Measurements from ENCODE around the gene FILIP1.

FILIP1 gene

GRCh38 chr6:75480425-75480824 is 13.2 kb downstream of the FILIP1 start:
- no peak overlapping the region for H3K14ac ChIP-seq (ENCODE audit: low read length)
- no peak overlapping the region for H3K9ac ChIP-seq (ENCODE audit: low read length)
- H3K79me1 ChIP-seq (ENCODE audit: low read length) = no peaks in the 10 kb centered on the region
- no peaks in the 10 kb centered on the region for H3K36me3 ChIP-seq (ENCODE audit: control insufficient read depth in 1 of 2, insufficient read depth in 2 of 2, low read length in 2 of 2)
- H2BK5ac ChIP-seq (ENCODE audit: low read depth, low read length, poor library complexity) = no peak overlapping the region
- H3K4me1 ChIP-seq (ENCODE audit: control insufficient read depth in 1 of 2, insufficient read depth in 2 of 2, low read length in 2 of 2) = no peaks in the 10 kb centered on the region
- H3K27me3 ChIP-seq (ENCODE audit: insufficient read depth, low read length) = no peaks in the 10 kb centered on the region
- no peak overlapping the region for H4K8ac ChIP-seq (ENCODE audit: low read depth, low read length)
- no CpG with 5 or more reads among the region's 1 CpG for WGBS (ENCODE audit: extremely low coverage, insufficient coverage, insufficient read length)
- H2BK120ac ChIP-seq (ENCODE audit: insufficient read depth, low read length, poor library complexity) = no peak overlapping the region
- H3K18ac ChIP-seq (ENCODE audit: low read length) = no peak overlapping the region
- H4K12ac ChIP-seq (ENCODE audit: low read depth, low read length) = no peak overlapping the region
- no peak overlapping the region for H3K4me2 ChIP-seq (ENCODE audit: low read length)
- H2BK12ac ChIP-seq (ENCODE audit: low read length) = no peak overlapping the region
- no peaks in the 10 kb centered on the region for H3K9me3 ChIP-seq (ENCODE audit: insufficient read depth, low read depth, low read length)
- no peak overlapping the region for H3K4me3 ChIP-seq (ENCODE audit: low read depth, low read length)
- H3K4ac ChIP-seq (ENCODE audit: low read depth, low read length) = no peak overlapping the region
- H2AFZ ChIP-seq (ENCODE audit: insufficient read depth, low read length, poor library complexity) = no peak overlapping the region
- no peak overlapping the region for H3K23ac ChIP-seq (ENCODE audit: low read length)
- H4K91ac ChIP-seq (ENCODE audit: low read depth, low read length) = no peak overlapping the region
- H2AK5ac ChIP-seq (ENCODE audit: low read length) = no peak overlapping the region
- H3K27ac ChIP-seq (ENCODE audit: low read depth, low read length) = no peak overlapping the region
- H3K79me2 ChIP-seq (ENCODE audit: control insufficient read depth, insufficient read depth, low read length, poor library complexity) = no peaks in the 10 kb centered on the region
- no peak for DNase-seq

- no peak overlapping the region for H2AK5ac ChIP-seq (ENCODE audit: low read length)
- H3K4ac ChIP-seq (ENCODE audit: low read depth, low read length) = no peak overlapping the region
- no CpG with 5 or more reads among the region's 6 CpGs for WGBS (ENCODE audit: extremely low coverage, insufficient coverage, insufficient read length)
- no peaks in the 10 kb centered on the region for H3K9me3 ChIP-seq (ENCODE audit: insufficient read depth, low read depth, low read length)
- H4K12ac ChIP-seq (ENCODE audit: low read depth, low read length) = no peak overlapping the region
- H3K4me1 ChIP-seq (ENCODE audit: control insufficient read depth in 1 of 2, insufficient read depth in 2 of 2, low read length in 2 of 2) = no peaks in the 10 kb centered on the region
- no peak overlapping the region for H3K9ac ChIP-seq (ENCODE audit: low read length)
- no peak overlapping the region for H3K4me2 ChIP-seq (ENCODE audit: low read length)
- H3K27me3 ChIP-seq (ENCODE audit: insufficient read depth, low read length) = no peaks in the 10 kb centered on the region
- no peak overlapping the region for H2AFZ ChIP-seq (ENCODE audit: insufficient read depth, low read length, poor library complexity)
- no peak overlapping the region for H3K23ac ChIP-seq (ENCODE audit: low read length)
- H3K18ac ChIP-seq (ENCODE audit: low read length) = no peak overlapping the region
- H2BK120ac ChIP-seq (ENCODE audit: insufficient read depth, low read length, poor library complexity) = no peak overlapping the region
- no peak overlapping the region for H2BK12ac ChIP-seq (ENCODE audit: low read length)
- no peak overlapping the region for H3K14ac ChIP-seq (ENCODE audit: low read length)
- H3K79me2 ChIP-seq (ENCODE audit: control insufficient read depth, insufficient read depth, low read length, poor library complexity) = no peaks in the 10 kb centered on the region
- H3K79me1 ChIP-seq (ENCODE audit: low read length) = no peaks in the 10 kb centered on the region
- H2BK5ac ChIP-seq (ENCODE audit: low read depth, low read length, poor library complexity) = no peak overlapping the region
- no peak overlapping the region for H3K4me3 ChIP-seq (ENCODE audit: low read depth, low read length)
- DNase-seq = no peak
- H4K91ac ChIP-seq (ENCODE audit: low read depth, low read length) = no peak overlapping the region
- no peaks in the 10 kb centered on the region for H3K36me3 ChIP-seq (ENCODE audit: control insufficient read depth in 1 of 2, insufficient read depth in 2 of 2, low read length in 2 of 2)
- H3K27ac ChIP-seq (ENCODE audit: low read depth, low read length) = no peak overlapping the region
- no peak overlapping the region for H4K8ac ChIP-seq (ENCODE audit: low read depth, low read length)
These were observed 13.9 kb downstream of the FILIP1 start for GRCh38 chr6:75479712-75480111.

GRCh38 chr6:75478929-75479328 is 14.7 kb downstream of the FILIP1 start:
- H3K4me1 ChIP-seq (ENCODE audit: control insufficient read depth in 1 of 2, insufficient read depth in 2 of 2, low read length in 2 of 2) = no peaks in the 10 kb centered on the region
- no peak overlapping the region for H4K12ac ChIP-seq (ENCODE audit: low read depth, low read length)
- H4K8ac ChIP-seq (ENCODE audit: low read depth, low read length) = no peak overlapping the region
- H3K4me3 ChIP-seq (ENCODE audit: low read depth, low read length) = no peak overlapping the region
- H3K79me2 ChIP-seq (ENCODE audit: control insufficient read depth, insufficient read depth, low read length, poor library complexity) = no peaks in the 10 kb centered on the region
- H3K4ac ChIP-seq (ENCODE audit: low read depth, low read length) = no peak overlapping the region
- H3K27ac ChIP-seq (ENCODE audit: low read depth, low read length) = no peak overlapping the region
- H3K18ac ChIP-seq (ENCODE audit: low read length) = no peak overlapping the region
- no peak overlapping the region for H2BK12ac ChIP-seq (ENCODE audit: low read length)
- H3K27me3 ChIP-seq (ENCODE audit: insufficient read depth, low read length) = no peaks in the 10 kb centered on the region
- no peaks in the 10 kb centered on the region for H3K36me3 ChIP-seq (ENCODE audit: control insufficient read depth in 1 of 2, insufficient read depth in 2 of 2, low read length in 2 of 2)
- no peak overlapping the region for H2AFZ ChIP-seq (ENCODE audit: insufficient read depth, low read length, poor library complexity)
- no peak for DNase-seq
- H3K23ac ChIP-seq (ENCODE audit: low read length) = no peak overlapping the region
- H4K91ac ChIP-seq (ENCODE audit: low read depth, low read length) = no peak overlapping the region
- no peak overlapping the region for H2BK5ac ChIP-seq (ENCODE audit: low read depth, low read length, poor library complexity)
- H2AK5ac ChIP-seq (ENCODE audit: low read length) = no peak overlapping the region
- H3K9me3 ChIP-seq (ENCODE audit: insufficient read depth, low read depth, low read length) = no peaks in the 10 kb centered on the region
- H3K9ac ChIP-seq (ENCODE audit: low read length) = no peak overlapping the region
- H3K14ac ChIP-seq (ENCODE audit: low read length) = no peak overlapping the region
- H2BK120ac ChIP-seq (ENCODE audit: insufficient read depth, low read length, poor library complexity) = no peak overlapping the region
- H3K79me1 ChIP-seq (ENCODE audit: low read length) = no peaks in the 10 kb centered on the region
- no peak overlapping the region for H3K4me2 ChIP-seq (ENCODE audit: low read length)

- H3K9ac ChIP-seq (ENCODE audit: low read length) = no peak overlapping the region
- H2BK120ac ChIP-seq (ENCODE audit: insufficient read depth, low read length, poor library complexity) = no peak overlapping the region
- H3K9me3 ChIP-seq (ENCODE audit: insufficient read depth, low read depth, low read length) = no peaks in the 10 kb centered on the region
- H4K8ac ChIP-seq (ENCODE audit: low read depth, low read length) = no peak overlapping the region
- no peak overlapping the region for H4K12ac ChIP-seq (ENCODE audit: low read depth, low read length)
- no peak overlapping the region for H3K4ac ChIP-seq (ENCODE audit: low read depth, low read length)
- H3K23ac ChIP-seq (ENCODE audit: low read length) = no peak overlapping the region
- no peak overlapping the region for H3K18ac ChIP-seq (ENCODE audit: low read length)
- no peaks in the 10 kb centered on the region for H3K79me2 ChIP-seq (ENCODE audit: control insufficient read depth, insufficient read depth, low read length, poor library complexity)
- H3K27me3 ChIP-seq (ENCODE audit: insufficient read depth, low read length) = no peaks in the 10 kb centered on the region
- no peak for DNase-seq
- no peak overlapping the region for H3K14ac ChIP-seq (ENCODE audit: low read length)
- no peak overlapping the region for H3K4me2 ChIP-seq (ENCODE audit: low read length)
- H3K36me3 ChIP-seq (ENCODE audit: control insufficient read depth in 1 of 2, insufficient read depth in 2 of 2, low read length in 2 of 2) = no peaks in the 10 kb centered on the region
- no peaks in the 10 kb centered on the region for H3K4me1 ChIP-seq (ENCODE audit: control insufficient read depth in 1 of 2, insufficient read depth in 2 of 2, low read length in 2 of 2)
- no peak overlapping the region for H3K4me3 ChIP-seq (ENCODE audit: low read depth, low read length)
- H2BK5ac ChIP-seq (ENCODE audit: low read depth, low read length, poor library complexity) = no peak overlapping the region
- no peak overlapping the region for H4K91ac ChIP-seq (ENCODE audit: low read depth, low read length)
- 100% methylated on average over 1 of the region's 1 CpG for WGBS (ENCODE audit: extremely low coverage, insufficient coverage, insufficient read length)
- H3K27ac ChIP-seq (ENCODE audit: low read depth, low read length) = no peak overlapping the region
- H3K79me1 ChIP-seq (ENCODE audit: low read length) = no peaks in the 10 kb centered on the region
- H2AK5ac ChIP-seq (ENCODE audit: low read length) = no peak overlapping the region
- no peak overlapping the region for H2BK12ac ChIP-seq (ENCODE audit: low read length)
- H2AFZ ChIP-seq (ENCODE audit: insufficient read depth, low read length, poor library complexity) = no peak overlapping the region
These were observed 20.7 kb downstream of the FILIP1 start for GRCh38 chr6:75472885-75473284.
